Sciatic nerve (tissue), 2 donors: ENCODE data around the gene OSBPL2. TPM values are rescaled to one million over a fixed set of nuclear protein-coding genes. Genes with fewer than 3 reads are reported as not detected.

Experiments used
- ATAC-seq: fragments of 200-7000 bp; cut with Tn5 transposase; one replicate; pipeline ENCODE4 v1.9.1; 2020; ENCODE audit warnings: mild to moderate bottlenecking, moderate library complexity
- DNase-seq: peaks from one replicate; pipeline ENCODE4 v3.0.0-alpha.2; 2020; ENCODE audit warnings: low spot score
- intact Hi-C: fragments of 100-400 bp; cut with DNase I; formaldehyde crosslinking; loops from one replicate; pipeline ENCODE4 v1.14.2; 2022
- total RNA-seq: library from RNA; stranded (reverse); fragmentation: NEBNext Ultra II Directional; extraction: Animal tissue kit (Norgen Biotek cat#: 25700); gene quantifications from one replicate; pipeline ENCODE4 v1.2.1, GENCODE V29; 2021
- donor health status: DM: no; HTN: no; CAD: no.
- donor health status: DM: no; HTN: no; CAD: no.

The OSBPL2 gene
- total RNA-seq, 1 donor from 2014 or later, result 53.3 TPM

DNA sequence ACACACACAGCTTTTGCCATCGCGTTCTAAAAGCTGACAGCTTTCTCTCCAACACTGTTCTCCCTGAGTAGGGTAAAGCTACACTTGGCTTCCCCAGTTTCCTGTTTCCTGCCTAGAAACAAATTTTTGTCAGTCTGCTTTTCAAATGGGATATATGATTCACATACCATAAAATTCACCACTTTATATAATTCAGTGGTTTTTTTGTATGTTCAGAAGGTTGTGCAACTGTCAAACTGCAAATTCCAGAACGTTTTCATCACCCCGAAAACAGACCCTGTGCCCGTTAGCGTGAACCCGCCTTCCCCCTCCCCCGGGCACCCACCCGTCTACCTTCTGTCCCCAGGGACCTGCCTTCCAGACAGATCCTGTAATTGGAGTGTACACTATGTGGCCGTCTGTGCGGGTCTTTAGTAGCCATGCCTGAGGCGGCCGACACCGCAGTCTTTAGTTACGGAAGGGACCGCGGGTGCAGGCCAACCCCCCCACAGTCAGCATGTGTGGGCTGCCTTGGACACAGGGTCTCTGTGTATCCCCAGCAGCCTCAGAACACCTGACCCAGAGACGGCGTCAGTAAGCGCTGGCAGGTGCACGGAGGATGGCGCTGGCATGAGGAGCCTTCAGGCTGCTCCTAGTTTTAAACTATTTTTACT is 34.8 kb upstream of the OSBPL2 start:
- intact Hi-C loops, result no loop called here
- DNase-seq (no peak), ATAC-seq (no peak)

GRCh38 chr20:62205618-62206387 is 32.5 kb upstream of the OSBPL2 start:
- intact Hi-C loops, result no loop called here
- no peak for ATAC-seq
- no peak for DNase-seq

GRCh38 chr20:62206388-62206775 is 31.9 kb upstream of the OSBPL2 start:
- ATAC-seq (no peak), DNase-seq (no peak)
- intact Hi-C loops, result no loop called here

- ATAC-seq (no peak), DNase-seq (no peak)
- intact Hi-C loops, result no loop called here
Measured at GRCh38 chr20:62208061-62208794, 30.1 kb upstream of the OSBPL2 start.

DNA sequence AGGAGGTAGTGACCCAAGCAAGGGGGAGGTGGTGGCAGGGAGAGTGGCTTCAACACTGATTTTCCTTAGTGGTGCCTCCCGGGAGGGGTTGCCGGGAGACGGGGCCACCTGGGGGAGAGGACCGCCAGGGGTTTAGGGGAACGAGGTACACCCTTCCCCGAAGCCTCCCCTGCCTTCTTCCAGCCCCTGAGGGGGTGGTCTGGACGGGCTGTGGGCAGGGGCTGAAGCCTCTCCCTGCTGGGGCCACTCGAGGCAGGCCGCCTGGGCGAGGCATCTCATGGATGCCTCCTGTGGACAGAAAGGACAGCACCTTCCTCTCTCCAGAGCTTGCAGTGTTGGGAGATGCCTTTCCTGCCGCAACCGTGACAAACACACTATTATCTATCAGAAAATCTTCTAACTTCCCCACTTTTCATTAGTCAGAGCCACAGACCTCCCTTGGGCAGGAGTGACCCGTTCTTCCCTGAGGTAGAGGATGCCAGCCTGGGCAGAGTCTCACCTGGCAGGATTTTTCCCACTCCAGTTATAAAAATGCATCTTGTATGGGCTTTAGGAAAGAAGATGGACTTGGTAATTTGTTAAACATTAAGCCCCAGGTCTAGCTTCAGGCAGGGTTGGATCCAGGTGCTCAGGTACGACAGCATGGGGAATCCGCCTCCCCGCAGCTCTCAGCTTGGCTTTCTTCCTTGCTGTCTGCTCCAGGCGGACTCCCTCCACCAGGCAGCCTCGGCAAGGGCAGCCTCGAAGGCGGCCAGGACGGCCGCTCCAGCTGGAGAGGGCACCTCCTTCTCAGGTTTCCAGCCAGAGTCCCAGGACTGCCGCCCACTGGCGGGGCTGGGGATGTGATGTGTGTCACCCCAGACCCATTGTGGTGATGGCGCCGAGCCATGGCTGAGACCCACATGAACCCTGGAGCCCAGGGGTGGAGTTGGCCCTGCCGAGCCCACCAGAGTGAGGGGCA is 29.2 kb upstream of the OSBPL2 start:
- DNase-seq, result no peak
- intact Hi-C loops, result no loop called here
- ATAC-seq, result no peak

GRCh38 chr20:62209850-62210495 is 28.3 kb upstream of the OSBPL2 start:
- intact Hi-C loops, result no loop called here
- ATAC-seq, result no peak
- no peak for DNase-seq

DNA sequence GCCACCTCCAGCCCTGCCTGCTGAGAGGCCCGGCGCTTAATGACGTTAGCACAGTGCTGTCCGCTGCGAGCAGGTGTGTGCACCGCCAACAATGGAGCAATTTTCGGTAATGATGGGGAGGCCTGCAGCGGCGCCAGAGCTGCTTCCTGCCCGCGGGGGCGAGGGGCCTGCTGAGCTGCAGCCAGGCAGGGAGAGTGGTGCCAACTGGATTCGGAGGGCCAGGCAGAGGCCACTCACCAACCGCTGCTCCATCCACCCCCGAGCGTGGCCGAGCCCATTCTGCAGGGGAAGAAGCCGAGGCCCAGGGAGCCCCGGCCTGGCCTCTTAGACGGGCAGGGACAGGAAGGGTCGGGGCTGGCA is 27.8 kb upstream of the OSBPL2 start:
- no peak for DNase-seq
- intact Hi-C loops, result no loop called here
- no peak for ATAC-seq

DNA sequence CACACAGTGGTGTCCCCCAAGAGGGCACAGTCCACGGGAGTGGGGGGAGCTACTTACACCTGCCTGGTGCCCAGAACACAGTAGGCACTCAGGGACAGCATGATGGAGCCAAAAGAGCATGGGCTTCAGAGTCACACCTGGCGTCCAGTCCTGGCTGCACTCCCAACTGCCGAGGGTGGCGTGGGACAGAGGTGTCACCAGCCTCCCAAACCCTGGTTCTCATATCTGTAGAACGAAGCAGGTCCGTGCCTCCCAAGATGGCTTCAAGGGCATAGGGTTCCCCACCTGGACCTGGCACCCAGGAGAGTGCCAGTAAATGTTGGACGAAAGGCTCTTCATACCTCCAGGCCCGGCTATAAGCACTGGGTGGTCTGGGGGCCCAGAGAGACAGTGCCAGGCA is 27.1 kb upstream of the OSBPL2 start:
- ATAC-seq, result no peak
- intact Hi-C loops, result no loop called here
- DNase-seq, result no peak

DNA sequence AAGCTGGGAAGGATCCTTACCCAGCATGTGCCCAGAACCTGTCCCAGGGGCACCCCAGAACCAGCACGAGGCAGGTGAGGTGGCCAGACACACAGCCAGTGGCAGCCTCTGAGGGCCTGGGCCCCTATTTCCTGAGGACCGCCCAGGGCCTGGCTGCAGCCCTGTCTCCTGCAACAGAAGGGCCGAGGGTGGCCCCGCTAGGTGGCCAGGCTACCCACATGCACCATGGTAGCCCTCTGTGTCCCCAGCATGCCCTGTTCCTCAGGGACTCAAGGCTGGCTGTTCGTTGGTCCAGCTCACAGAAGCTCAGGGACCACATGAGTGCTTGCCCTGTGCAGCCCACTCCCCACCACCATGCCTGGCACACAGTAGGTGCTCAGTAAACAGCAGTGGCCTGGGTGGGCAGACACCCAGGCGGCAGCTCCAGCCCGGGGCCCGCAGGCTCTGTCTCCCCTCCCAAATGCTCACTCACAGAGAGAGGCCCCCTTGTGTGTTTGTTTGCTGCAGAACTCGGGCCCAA is 26.5 kb upstream of the OSBPL2 start:
- intact Hi-C loops, result no loop called here
- DNase-seq (no peak), ATAC-seq (no peak)

GRCh38 chr20:62212299-62212698 is 26.0 kb upstream of the OSBPL2 start:
- DNase-seq (no peak), ATAC-seq (no peak)
- intact Hi-C loops, result no loop called here

DNA sequence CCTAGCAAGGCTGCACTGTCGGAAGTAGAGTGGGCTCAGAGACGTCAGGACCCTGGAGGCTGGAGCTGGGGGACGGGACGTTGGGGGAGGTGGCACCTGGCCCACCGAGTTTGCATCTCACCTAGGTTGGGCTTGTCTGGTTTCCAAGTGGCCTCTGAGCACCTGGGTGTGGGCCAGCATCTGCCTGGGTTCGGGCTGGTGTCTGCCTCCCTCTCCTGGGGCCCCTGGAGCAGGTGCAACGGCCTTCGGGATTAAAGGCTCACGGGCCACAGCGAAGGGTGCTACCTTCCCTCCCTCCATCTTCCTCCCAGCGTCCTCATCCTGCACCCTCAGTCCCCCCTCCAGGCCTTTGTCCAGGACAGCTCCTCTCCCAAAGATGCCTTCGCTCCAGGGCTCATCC is 24.3 kb upstream of the OSBPL2 start:
- no peak for ATAC-seq
- intact Hi-C loops, result no loop called here
- DNase-seq, result no peak

DNA sequence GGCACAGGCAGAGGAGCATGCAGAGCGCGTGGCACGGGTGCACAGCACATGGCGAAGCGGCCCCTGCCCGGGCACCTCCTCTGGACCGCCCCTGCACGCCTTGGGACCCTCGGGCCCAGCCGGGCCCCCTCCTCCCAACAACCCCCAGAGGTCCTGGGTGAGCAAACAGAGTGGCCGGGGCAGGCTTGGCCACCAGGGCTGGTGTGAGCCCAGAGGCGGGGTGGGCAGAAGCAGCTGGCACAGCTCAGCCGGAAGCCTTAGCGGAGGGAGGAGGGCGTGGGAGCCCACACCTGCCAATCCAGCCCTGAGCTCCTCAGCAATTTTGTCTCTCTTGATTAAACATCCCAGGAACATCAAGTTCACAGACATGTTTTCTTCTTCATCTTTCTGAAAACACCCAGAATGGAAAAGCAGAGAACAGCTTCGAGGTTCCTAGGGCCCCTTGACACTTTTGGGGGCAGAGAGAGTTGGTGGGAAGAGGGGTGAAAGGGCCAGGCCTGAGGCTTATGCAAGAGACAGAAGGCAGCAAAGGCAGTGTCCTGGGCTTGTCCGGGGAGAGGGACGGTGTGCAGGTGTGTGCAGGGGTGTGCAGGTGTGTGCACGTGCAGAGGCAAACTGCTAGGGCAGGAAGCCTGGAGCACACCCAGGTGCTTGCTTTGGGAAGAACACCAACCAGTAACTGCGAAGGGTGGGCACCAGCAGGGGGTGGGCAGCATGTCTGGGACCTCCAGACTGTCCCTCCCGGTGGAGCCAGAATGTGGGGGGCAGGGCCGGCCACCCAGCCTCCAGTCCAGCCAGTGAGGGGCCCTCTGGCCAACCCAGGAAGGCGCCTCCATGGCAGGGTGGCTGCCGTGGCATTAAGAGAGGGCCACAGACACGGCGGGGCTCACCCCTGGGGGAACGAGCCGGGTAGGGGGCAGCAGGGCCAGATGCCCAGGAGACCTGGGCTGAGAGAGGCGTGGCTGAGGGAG is 23.0 kb upstream of the OSBPL2 start:
- intact Hi-C loops, result no loop called here
- ATAC-seq (no peak), DNase-seq (no peak)

GRCh38 chr20:62215991-62216635 is 22.2 kb upstream of the OSBPL2 start:
- DNase-seq (no peak), ATAC-seq (no peak)
- intact Hi-C loops, result no loop called here

- ATAC-seq, result no peak
- intact Hi-C loops, result no loop called here
- no peak for DNase-seq
Measured at GRCh38 chr20:62216636-62217566, 21.4 kb upstream of the OSBPL2 start.

DNA sequence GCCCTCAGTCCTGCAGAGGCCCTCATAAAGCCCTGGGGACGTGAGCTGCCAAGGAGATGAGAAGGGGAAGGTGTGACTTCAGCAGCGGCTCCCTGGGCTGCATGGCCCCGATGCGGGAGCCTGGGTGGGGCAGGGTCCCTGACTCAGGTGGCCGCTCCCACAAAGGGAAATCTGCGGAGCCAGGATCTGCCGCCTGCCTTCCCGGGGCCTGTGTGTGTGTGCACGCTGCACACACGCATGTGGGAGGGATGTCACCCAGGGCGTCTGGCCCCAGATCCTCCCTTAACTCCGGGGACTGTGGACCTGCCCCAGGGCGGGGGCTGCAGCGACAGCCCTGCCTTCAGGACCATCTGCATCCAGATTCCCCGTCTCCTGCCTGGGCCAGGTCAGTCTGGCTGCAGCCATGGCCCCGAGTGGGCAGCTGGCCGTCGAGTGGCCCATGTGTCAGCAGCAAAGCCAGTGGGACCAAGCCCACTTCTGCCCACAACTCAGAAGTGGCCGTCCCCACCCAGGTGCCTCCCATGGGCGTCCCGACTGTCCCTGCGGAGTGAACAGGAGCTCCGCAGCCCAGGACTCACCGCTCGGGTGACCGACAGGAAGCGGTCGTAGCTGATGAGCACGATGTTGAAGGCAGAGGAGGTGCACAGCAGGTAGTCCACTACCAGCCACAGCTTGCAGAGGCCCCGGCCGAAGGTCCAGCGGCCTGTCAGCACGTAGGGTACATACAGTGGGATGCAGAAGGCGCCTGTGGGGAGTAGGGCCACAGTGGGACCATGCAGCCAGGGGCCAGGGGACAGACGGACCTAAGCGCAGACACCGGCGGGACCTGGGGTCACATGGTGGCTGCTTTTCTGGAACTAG is 20.2 kb upstream of the OSBPL2 start:
- ATAC-seq, result no peak
- intact Hi-C loops, result no loop called here
- no peak for DNase-seq
